HepG2 (cell line): ENCODE data around the gene C6orf136. TPM values are rescaled to one million over a fixed set of nuclear protein-coding genes. Genes with fewer than 3 reads are reported as not detected.

Experiments used
- RBM39 ChIP-seq: fragments of 200-400 bp; formaldehyde crosslinking; IDR thresholded peaks from one replicate; pipeline ENCODE4 v1.6.1; 2018; ENCODE audit warnings: antibody characterized with exemption, mild to moderate bottlenecking, low read depth, low read length; ENCODE audit not compliant: poor library complexity, severe bottlenecking
- ZBTB40 ChIP-seq, 2 experiments: fragments of 450-650 bp in 1 of 2; sonication (generic) in 1 of 2; formaldehyde crosslinking in 1 of 2; IDR thresholded peaks; 2 replicates each; pipeline versions ENCODE4 v1.6.1 to v1.8.0; 2016 to 2022; ENCODE audit warnings: antibody characterized with exemption in 1 of 2, mild to moderate bottlenecking in 1 of 2, missing genetic modification reagents in 1 of 2
- polyA plus RNA-seq, 8 experiments: library from polyadenylated mRNA; depleted of rRNA in 3 of 8; stranded (reverse) in 7 of 8; unstranded in 1 of 8; fragments of >200 nt; fragmentation: Illumina TruSeq in 4 of 8; extraction: Trizol in 4 of 8; gene quantifications; 2 replicates each; pipeline versions ENCODE4 v1.2.1 to v1.2.3, GENCODE V29; 2011 to 2016; ENCODE audit warnings: low read depth in 4 of 8, missing spikeins in 1 of 8, mixed read lengths in 1 of 8; ENCODE audit not compliant: insufficient read depth in 1 of 8
- total RNA-seq, 5 experiments: library from RNA; depleted of rRNA; stranded (reverse); fragments of >200 nt; fragmentation: Illumina TruSeq; extraction: Trizol; gene quantifications; 2 replicates each; pipeline ENCODE4 v1.2.3, GENCODE V29; 2016; ENCODE audit warnings: low read depth in 1 of 5

The C6orf136 gene
- total and polyA plus RNA-seq, 2 of the 13 experiments (the other 11 are each of a cell fraction or from before 2014, with no cell fraction given): 12.0 to 26.2 TPM

GRCh38 chr6:30647242-30648116 is 546 bp downstream of the C6orf136 start (continued):
- TF ChIP-seq ZBTB40 (IDR thresholded peaks at IDR 0.05): no peak
- TF ChIP-seq ZBTB40 (CRISPR knock-in tag; IDR thresholded peaks at IDR 0.05): peak; percentile 88
- peak; percentile 92 for TF ChIP-seq RBM39
- TF ChIP-seq, all 625 proteins: peak for 424
